GM23338 (cell line): ENCODE data around the gene AFAP1L1. TPM values are rescaled to one million over a fixed set of nuclear protein-coding genes. Genes with fewer than 3 reads are reported as not detected.

Experiments used
- ATAC-seq: fragments of 200-7000 bp; cut with Tn5 transposase; 3 replicates; pipeline ENCODE4 v1.9.1; 2020
- DNase-seq: peaks from one replicate; pipeline ENCODE4 v3.0.0-alpha.2; 2015; ENCODE audit warnings: low spot score
- H2AFZ ChIP-seq: fragments of 200-600 bp; sonication (generic); 2 replicates; pipeline ENCODE4 v1.8.0; 2016; ENCODE audit warnings: antibody characterized with exemption, mild to moderate bottlenecking, moderate library complexity
- H3F3A ChIP-seq: fragments of 200-600 bp; sonication (generic); replicated peaks from 2 replicates; pipeline ENCODE4 v1.8.0; 2017; ENCODE audit warnings: antibody characterized with exemption, mixed run types, low read depth
- H3K27ac ChIP-seq: fragments of 200-600 bp; sonication (generic); 2 replicates; pipeline ENCODE4 v1.6.1; 2016; ENCODE audit warnings: low read depth
- H3K27me3 ChIP-seq: fragments of 200-600 bp; sonication (generic); 2 replicates; pipeline ENCODE4 v1.8.0; 2016; ENCODE audit warnings: mild to moderate bottlenecking, mixed run types, moderate library complexity; ENCODE audit not compliant: insufficient read depth
- H3K36me3 ChIP-seq: fragments of 200-600 bp; sonication (generic); 2 replicates; pipeline ENCODE4 v1.8.0; 2016; ENCODE audit warnings: mild to moderate bottlenecking; ENCODE audit not compliant: insufficient read depth
- H3K4me1 ChIP-seq: fragments of 200-600 bp; sonication (generic); 2 replicates; pipeline ENCODE4 v1.8.0; 2016; ENCODE audit warnings: mild to moderate bottlenecking, moderate library complexity; ENCODE audit not compliant: insufficient read depth
- H3K4me2 ChIP-seq: fragments of 200-600 bp; sonication (generic); 2 replicates; pipeline ENCODE4 v1.7.1; 2017; ENCODE audit warnings: mixed run types
- H3K4me3 ChIP-seq: fragments of 200-600 bp; sonication (generic); 2 replicates; pipeline ENCODE4 v1.6.1; 2016; ENCODE audit warnings: mixed run types
- H3K79me2 ChIP-seq: fragments of 200-600 bp; sonication (generic); replicated peaks from 2 replicates; pipeline ENCODE4 v1.8.0; 2017; ENCODE audit warnings: mild to moderate bottlenecking; ENCODE audit not compliant: insufficient read depth
- H3K9me2 ChIP-seq: fragments of 200-600 bp; sonication (generic); 2 replicates; pipeline ENCODE4 v1.8.0; 2017; ENCODE audit not compliant: insufficient read depth
- H4K20me1 ChIP-seq: fragments of 200-600 bp; sonication (generic); replicated peaks from 2 replicates; pipeline ENCODE4 v1.8.0; 2017; ENCODE audit warnings: mild to moderate bottlenecking; ENCODE audit not compliant: insufficient read depth
- H3K27ac Mint-ChIP-seq: 2 replicates; pipeline ENCODE4 v1.8.0; 2020; ENCODE audit warnings: inconsistent platforms, mild to moderate bottlenecking, moderate library complexity, mixed read lengths
- H3K27me3 Mint-ChIP-seq: 3 replicates; pipeline ENCODE4 v1.8.0; 2022; ENCODE audit warnings: low read depth, mild to moderate bottlenecking, moderate library complexity, mixed read lengths, inconsistent platforms; ENCODE audit not compliant: insufficient read depth, poor library complexity
- H3K36me3 Mint-ChIP-seq: 3 replicates; pipeline ENCODE4 v1.8.0; 2021; ENCODE audit warnings: low read depth, mild to moderate bottlenecking, inconsistent platforms, moderate library complexity, mixed read lengths
- H3K4me1 Mint-ChIP-seq: 3 replicates; pipeline ENCODE4 v1.8.0; 2020; ENCODE audit warnings: mild to moderate bottlenecking, inconsistent platforms, mixed read lengths
- H3K4me3 Mint-ChIP-seq: 3 replicates; pipeline ENCODE4 v1.8.0; 2021; ENCODE audit warnings: moderate library complexity, mild to moderate bottlenecking, inconsistent platforms, mixed read lengths
- H3K9me3 Mint-ChIP-seq: 3 replicates; pipeline ENCODE4 v1.8.0; 2020; ENCODE audit warnings: moderate library complexity, mild to moderate bottlenecking, inconsistent platforms, mixed read lengths
- CREB1 ChIP-seq: fragments of 250-450 bp; sonication (Bioruptor Pico); IDR thresholded peaks from 2 replicates; pipeline ENCODE4 v1.5.0; 2020; ENCODE audit warnings: low read depth, mild to moderate bottlenecking, moderate library complexity
- EZH2 ChIP-seq: fragments of 200-600 bp; sonication (generic); IDR thresholded peaks from one replicate; pipeline ENCODE4 v1.8.0; 2017; ENCODE audit warnings: antibody characterized with exemption, mild to moderate bottlenecking, low read depth; ENCODE audit not compliant: unreplicated experiment
- EZH2phosphoT487 ChIP-seq: fragments of 200-600 bp; sonication (generic); IDR thresholded peaks from one replicate; pipeline ENCODE4 v1.8.1; 2018; ENCODE audit warnings: antibody characterized with exemption; ENCODE audit not compliant: unreplicated experiment
- JUNB ChIP-seq: IDR thresholded peaks from one replicate; pipeline ENCODE4 v1.6.1; 2016; ENCODE audit warnings: antibody characterized with exemption; ENCODE audit not compliant: unreplicated experiment
- NANOG ChIP-seq: IDR thresholded peaks from 2 replicates; pipeline ENCODE4 v1.6.1; 2016; ENCODE audit warnings: antibody characterized with exemption, borderline replicate concordance
- POLR2AphosphoS5 ChIP-seq: IDR thresholded peaks from 2 replicates; pipeline ENCODE4 v1.6.1; 2016; ENCODE audit warnings: antibody characterized with exemption, low read depth
- STAT1 ChIP-seq: IDR thresholded peaks from one replicate; pipeline ENCODE4 v1.6.1; 2016; ENCODE audit warnings: antibody characterized with exemption; ENCODE audit not compliant: unreplicated experiment
- ZNF114 ChIP-seq: fragments of 250-450 bp; sonication (Bioruptor Pico); IDR thresholded peaks from 2 replicates; pipeline ENCODE4 v1.5.0; 2020; ENCODE audit warnings: mild to moderate bottlenecking, moderate library complexity
- ZNF331 ChIP-seq: fragments of 250-450 bp; sonication (Bioruptor Pico); IDR thresholded peaks from 2 replicates; pipeline ENCODE4 v1.5.0; 2020; ENCODE audit warnings: low read depth, mild to moderate bottlenecking, moderate library complexity
- polyA plus RNA-seq: library from polyadenylated mRNA; unstranded; fragments of >200 nt; fragmentation: Nextera tagmentation; extraction: Ambion mirVana; gene quantifications from 2 replicates; pipeline ENCODE4 v1.2.1, GENCODE V29; 2016
- total RNA-seq: library from RNA; depleted of rRNA; stranded (reverse); fragments of >200 nt; shearing (Covaris generic); gene quantifications from 2 replicates; pipeline ENCODE4 v1.2.3, GENCODE V29; 2014
- TF ChIP-seq, protein P1 (sequence below), 2 experiments: fragments of 200-600 bp in 1 of 2; sonication (generic) in 1 of 2; conservative IDR thresholded peaks; 2 replicates each; pipeline versions ENCODE4 v1.5.1 to v1.6.1; 2016 to 2017; ENCODE audit warnings: antibody characterized with exemption in 2 of 2, low read depth in 2 of 2, mild to moderate bottlenecking in 2 of 2, moderate library complexity in 1 of 2
- TF ChIP-seq, protein P2 (sequence below): IDR thresholded peaks from one replicate; pipeline ENCODE4 v1.6.1; 2018; ENCODE audit warnings: antibody characterized with exemption; ENCODE audit not compliant: unreplicated experiment
- TF ChIP-seq, protein P3 (sequence below): fragments of 250-450 bp; sonication (Bioruptor Pico); IDR thresholded peaks from 2 replicates; pipeline ENCODE4 v1.5.0; 2020; ENCODE audit warnings: mild to moderate bottlenecking, moderate library complexity
- TF ChIP-seq, protein P4 (sequence below): IDR thresholded peaks from 2 replicates; pipeline ENCODE4 v1.6.1; 2016; ENCODE audit warnings: antibody characterized with exemption

AFAP1L1 gene
- total and polyA plus RNA-seq, 2 experiments from 2014 or later = 3.2 to 5.7 TPM

DNA sequence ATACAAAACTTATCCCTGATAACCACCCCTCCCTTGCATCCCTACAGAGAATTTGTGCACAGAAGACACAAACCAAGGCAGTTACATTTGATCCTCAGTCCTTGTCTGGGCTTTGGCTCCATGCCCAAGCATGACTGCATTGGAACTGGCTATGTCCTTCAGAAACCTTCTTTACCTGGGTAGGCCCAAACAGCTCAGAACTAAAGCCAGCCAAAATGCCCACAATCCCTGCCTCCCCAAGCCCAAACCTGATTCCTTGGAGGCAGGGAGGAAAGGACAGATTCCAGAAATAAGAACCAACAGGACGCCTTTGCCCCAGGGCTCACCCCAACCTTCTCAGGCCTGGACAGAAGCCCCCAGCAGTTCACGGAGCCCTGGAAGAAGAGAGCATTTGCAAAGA, 99.2 kb downstream of the AFAP1L1 start:
- peaks cover 9% of the 10 kb centered on the region for H3K27me3 Mint-ChIP-seq
- peaks cover 26% of the 10 kb centered on the region for H3K4me1 Mint-ChIP-seq
- Histone ChIP-seq H3K79me2 (no peaks in the 10 kb centered on the region), H3K36me3 (no peaks in the 10 kb centered on the region), H3K27ac (no peak overlapping the region), H4K20me1 (no peaks in the 10 kb centered on the region; the same call in 1 of the 2 replicates), H3K4me3 (no peak overlapping the region), H3K4me1 (peaks cover 3% of the 10 kb centered on the region; the same call in 1 of the 2 replicates), H3K27me3 (no peaks in the 10 kb centered on the region), H3K4me2 (no peak overlapping the region), H2AFZ (peak overlapping the region; percentile 45; the same call in 1 of the 2 replicates), H3F3A (no peaks in the 10 kb centered on the region), H3K9me2 (no peaks in the 10 kb centered on the region; the same call in 1 of the 2 replicates)
- TF ChIP-seq JUNB = no peak
- TF ChIP-seq, protein P1, sequence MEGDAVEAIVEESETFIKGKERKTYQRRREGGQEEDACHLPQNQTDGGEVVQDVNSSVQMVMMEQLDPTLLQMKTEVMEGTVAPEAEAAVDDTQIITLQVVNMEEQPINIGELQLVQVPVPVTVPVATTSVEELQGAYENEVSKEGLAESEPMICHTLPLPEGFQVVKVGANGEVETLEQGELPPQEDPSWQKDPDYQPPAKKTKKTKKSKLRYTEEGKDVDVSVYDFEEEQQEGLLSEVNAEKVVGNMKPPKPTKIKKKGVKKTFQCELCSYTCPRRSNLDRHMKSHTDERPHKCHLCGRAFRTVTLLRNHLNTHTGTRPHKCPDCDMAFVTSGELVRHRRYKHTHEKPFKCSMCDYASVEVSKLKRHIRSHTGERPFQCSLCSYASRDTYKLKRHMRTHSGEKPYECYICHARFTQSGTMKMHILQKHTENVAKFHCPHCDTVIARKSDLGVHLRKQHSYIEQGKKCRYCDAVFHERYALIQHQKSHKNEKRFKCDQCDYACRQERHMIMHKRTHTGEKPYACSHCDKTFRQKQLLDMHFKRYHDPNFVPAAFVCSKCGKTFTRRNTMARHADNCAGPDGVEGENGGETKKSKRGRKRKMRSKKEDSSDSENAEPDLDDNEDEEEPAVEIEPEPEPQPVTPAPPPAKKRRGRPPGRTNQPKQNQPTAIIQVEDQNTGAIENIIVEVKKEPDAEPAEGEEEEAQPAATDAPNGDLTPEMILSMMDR (conservative IDR thresholded peaks at IDR 0.05; ENCODE audit: low read depth in 2 of 2) = no peak
- no peak for TF ChIP-seq POLR2AphosphoS5
- TF ChIP-seq CREB1 (CRISPR knock-in tag) = no peak
- no peak for TF ChIP-seq NANOG
- no peak for TF ChIP-seq EZH2
- no peak for TF ChIP-seq STAT1
- TF ChIP-seq, protein P2, sequence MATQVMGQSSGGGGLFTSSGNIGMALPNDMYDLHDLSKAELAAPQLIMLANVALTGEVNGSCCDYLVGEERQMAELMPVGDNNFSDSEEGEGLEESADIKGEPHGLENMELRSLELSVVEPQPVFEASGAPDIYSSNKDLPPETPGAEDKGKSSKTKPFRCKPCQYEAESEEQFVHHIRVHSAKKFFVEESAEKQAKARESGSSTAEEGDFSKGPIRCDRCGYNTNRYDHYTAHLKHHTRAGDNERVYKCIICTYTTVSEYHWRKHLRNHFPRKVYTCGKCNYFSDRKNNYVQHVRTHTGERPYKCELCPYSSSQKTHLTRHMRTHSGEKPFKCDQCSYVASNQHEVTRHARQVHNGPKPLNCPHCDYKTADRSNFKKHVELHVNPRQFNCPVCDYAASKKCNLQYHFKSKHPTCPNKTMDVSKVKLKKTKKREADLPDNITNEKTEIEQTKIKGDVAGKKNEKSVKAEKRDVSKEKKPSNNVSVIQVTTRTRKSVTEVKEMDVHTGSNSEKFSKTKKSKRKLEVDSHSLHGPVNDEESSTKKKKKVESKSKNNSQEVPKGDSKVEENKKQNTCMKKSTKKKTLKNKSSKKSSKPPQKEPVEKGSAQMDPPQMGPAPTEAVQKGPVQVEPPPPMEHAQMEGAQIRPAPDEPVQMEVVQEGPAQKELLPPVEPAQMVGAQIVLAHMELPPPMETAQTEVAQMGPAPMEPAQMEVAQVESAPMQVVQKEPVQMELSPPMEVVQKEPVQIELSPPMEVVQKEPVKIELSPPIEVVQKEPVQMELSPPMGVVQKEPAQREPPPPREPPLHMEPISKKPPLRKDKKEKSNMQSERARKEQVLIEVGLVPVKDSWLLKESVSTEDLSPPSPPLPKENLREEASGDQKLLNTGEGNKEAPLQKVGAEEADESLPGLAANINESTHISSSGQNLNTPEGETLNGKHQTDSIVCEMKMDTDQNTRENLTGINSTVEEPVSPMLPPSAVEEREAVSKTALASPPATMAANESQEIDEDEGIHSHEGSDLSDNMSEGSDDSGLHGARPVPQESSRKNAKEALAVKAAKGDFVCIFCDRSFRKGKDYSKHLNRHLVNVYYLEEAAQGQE = no peak
- no peak for TF ChIP-seq ZNF114 (CRISPR knock-in tag)
- TF ChIP-seq ZNF331 (CRISPR knock-in tag) = no peak
- TF ChIP-seq EZH2phosphoT487 = no peak
- TF ChIP-seq, protein P3, sequence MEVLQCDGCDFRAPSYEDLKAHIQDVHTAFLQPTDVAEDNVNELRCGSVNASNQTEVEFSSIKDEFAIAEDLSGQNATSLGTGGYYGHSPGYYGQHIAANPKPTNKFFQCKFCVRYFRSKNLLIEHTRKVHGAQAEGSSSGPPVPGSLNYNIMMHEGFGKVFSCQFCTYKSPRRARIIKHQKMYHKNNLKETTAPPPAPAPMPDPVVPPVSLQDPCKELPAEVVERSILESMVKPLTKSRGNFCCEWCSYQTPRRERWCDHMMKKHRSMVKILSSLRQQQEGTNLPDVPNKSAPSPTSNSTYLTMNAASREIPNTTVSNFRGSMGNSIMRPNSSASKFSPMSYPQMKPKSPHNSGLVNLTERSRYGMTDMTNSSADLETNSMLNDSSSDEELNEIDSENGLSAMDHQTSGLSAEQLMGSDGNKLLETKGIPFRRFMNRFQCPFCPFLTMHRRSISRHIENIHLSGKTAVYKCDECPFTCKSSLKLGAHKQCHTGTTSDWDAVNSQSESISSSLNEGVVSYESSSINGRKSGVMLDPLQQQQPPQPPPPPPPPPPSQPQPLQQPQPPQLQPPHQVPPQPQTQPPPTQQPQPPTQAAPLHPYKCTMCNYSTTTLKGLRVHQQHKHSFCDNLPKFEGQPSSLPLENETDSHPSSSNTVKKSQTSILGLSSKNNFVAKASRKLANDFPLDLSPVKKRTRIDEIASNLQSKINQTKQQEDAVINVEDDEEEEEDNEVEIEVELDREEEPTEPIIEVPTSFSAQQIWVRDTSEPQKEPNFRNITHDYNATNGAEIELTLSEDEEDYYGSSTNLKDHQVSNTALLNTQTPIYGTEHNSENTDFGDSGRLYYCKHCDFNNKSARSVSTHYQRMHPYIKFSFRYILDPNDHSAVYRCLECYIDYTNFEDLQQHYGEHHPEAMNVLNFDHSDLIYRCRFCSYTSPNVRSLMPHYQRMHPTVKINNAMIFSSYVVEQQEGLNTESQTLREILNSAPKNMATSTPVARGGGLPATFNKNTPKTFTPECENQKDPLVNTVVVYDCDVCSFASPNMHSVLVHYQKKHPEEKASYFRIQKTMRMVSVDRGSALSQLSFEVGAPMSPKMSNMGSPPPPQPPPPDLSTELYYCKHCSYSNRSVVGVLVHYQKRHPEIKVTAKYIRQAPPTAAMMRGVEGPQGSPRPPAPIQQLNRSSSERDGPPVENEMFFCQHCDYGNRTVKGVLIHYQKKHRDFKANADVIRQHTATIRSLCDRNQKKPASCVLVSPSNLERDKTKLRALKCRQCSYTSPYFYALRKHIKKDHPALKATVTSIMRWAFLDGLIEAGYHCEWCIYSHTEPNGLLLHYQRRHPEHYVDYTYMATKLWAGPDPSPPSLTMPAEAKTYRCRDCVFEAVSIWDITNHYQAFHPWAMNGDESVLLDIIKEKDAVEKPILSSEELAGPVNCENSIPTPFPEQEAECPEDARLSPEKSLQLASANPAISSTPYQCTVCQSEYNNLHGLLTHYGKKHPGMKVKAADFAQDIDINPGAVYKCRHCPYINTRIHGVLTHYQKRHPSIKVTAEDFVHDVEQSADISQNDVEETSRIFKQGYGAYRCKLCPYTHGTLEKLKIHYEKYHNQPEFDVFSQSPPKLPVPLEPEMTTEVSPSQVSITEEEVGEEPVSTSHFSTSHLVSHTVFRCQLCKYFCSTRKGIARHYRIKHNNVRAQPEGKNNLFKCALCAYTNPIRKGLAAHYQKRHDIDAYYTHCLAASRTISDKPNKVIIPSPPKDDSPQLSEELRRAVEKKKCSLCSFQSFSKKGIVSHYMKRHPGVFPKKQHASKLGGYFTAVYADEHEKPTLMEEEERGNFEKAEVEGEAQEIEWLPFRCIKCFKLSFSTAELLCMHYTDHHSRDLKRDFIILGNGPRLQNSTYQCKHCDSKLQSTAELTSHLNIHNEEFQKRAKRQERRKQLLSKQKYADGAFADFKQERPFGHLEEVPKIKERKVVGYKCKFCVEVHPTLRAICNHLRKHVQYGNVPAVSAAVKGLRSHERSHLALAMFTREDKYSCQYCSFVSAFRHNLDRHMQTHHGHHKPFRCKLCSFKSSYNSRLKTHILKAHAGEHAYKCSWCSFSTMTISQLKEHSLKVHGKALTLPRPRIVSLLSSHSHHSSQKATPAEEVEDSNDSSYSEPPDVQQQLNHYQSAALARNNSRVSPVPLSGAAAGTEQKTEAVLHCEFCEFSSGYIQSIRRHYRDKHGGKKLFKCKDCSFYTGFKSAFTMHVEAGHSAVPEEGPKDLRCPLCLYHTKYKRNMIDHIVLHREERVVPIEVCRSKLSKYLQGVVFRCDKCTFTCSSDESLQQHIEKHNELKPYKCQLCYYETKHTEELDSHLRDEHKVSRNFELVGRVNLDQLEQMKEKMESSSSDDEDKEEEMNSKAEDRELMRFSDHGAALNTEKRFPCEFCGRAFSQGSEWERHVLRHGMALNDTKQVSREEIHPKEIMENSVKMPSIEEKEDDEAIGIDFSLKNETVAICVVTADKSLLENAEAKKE (CRISPR knock-in tag) = no peak
- TF ChIP-seq, protein P4, sequence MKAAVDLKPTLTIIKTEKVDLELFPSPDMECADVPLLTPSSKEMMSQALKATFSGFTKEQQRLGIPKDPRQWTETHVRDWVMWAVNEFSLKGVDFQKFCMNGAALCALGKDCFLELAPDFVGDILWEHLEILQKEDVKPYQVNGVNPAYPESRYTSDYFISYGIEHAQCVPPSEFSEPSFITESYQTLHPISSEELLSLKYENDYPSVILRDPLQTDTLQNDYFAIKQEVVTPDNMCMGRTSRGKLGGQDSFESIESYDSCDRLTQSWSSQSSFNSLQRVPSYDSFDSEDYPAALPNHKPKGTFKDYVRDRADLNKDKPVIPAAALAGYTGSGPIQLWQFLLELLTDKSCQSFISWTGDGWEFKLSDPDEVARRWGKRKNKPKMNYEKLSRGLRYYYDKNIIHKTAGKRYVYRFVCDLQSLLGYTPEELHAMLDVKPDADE = no peak
- DNase-seq (no peak), ATAC-seq (no peak)
- H3K36me3 Mint-ChIP-seq = peaks cover 4% of the 10 kb centered on the region; the same call in 2 of the 3 replicates
- H3K9me3 Mint-ChIP-seq = no peaks in the 10 kb centered on the region
- H3K27ac Mint-ChIP-seq = no peak overlapping the region
- H3K4me3 Mint-ChIP-seq = no peak overlapping the region
